ENCODE data around the gene PDGFRB. TPM values are rescaled to one million over a fixed set of nuclear protein-coding genes. Genes with fewer than 3 reads are reported as not detected.

The PDGFRB gene
- total and polyA plus RNA-seq, 4 donors: 5.2 to 13.1 (median 8.3) TPM

- H3K4me3 ChIP-seq (ENCODE audit: low read depth in 1 of 3, low read length in 3 of 3): no peak overlapping the region
- DNase-seq (ENCODE audit: low spot score): no peak
- H3K4me1 ChIP-seq (ENCODE audit: control insufficient read depth in 4 of 4, insufficient read depth in 4 of 4, low read length in 3 of 4): peaks cover 0 to 2% (median 0%) of the 10 kb centered on the region in 4 donors
- H3K36me3 ChIP-seq (ENCODE audit: control insufficient read depth in 4 of 4, insufficient read depth in 3 of 4, low read depth in 1 of 4, low read length in 3 of 4): peaks cover 0 to 23% (median 2%) of the 10 kb centered on the region in 4 donors
- no peak for TF ChIP-seq RAD21 (IDR thresholded peaks at IDR 0.05)
- no peak for TF ChIP-seq GABPA (IDR thresholded peaks at IDR 0.05 in 1 of 2, conservative IDR thresholded peaks at IDR 0.05 in 1 of 2)
- no peak for TF ChIP-seq ATF3 (IDR thresholded peaks at IDR 0.05)
- no peak for TF ChIP-seq FOXA1 (IDR thresholded peaks at IDR 0.05)
- no peak for TF ChIP-seq TAF1 (conservative IDR thresholded peaks at IDR 0.05)
- TF ChIP-seq EGR1 (IDR thresholded peaks at IDR 0.05; ENCODE audit: low read depth in 2 of 2): no peak
- TF ChIP-seq REST (IDR thresholded peaks at IDR 0.05): no peak
- no peak for TF ChIP-seq YY1 (IDR thresholded peaks at IDR 0.05)
- TF ChIP-seq ZBTB33 (IDR thresholded peaks at IDR 0.05): no peak
- no peak for TF ChIP-seq NR2F2 (IDR thresholded peaks at IDR 0.05)
- no peak for TF ChIP-seq RXRA (IDR thresholded peaks at IDR 0.05)
- no peak for TF ChIP-seq JUND (IDR thresholded peaks at IDR 0.05)
- TF ChIP-seq, protein P1, sequence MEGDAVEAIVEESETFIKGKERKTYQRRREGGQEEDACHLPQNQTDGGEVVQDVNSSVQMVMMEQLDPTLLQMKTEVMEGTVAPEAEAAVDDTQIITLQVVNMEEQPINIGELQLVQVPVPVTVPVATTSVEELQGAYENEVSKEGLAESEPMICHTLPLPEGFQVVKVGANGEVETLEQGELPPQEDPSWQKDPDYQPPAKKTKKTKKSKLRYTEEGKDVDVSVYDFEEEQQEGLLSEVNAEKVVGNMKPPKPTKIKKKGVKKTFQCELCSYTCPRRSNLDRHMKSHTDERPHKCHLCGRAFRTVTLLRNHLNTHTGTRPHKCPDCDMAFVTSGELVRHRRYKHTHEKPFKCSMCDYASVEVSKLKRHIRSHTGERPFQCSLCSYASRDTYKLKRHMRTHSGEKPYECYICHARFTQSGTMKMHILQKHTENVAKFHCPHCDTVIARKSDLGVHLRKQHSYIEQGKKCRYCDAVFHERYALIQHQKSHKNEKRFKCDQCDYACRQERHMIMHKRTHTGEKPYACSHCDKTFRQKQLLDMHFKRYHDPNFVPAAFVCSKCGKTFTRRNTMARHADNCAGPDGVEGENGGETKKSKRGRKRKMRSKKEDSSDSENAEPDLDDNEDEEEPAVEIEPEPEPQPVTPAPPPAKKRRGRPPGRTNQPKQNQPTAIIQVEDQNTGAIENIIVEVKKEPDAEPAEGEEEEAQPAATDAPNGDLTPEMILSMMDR (IDR thresholded peaks at IDR 0.05; ENCODE audit: low read depth, low read length, missing input control): no peak
- no peak overlapping the region for H3K9ac ChIP-seq (ENCODE audit: low read depth in 1 of 2, low read length in 2 of 2)
- H3K27ac ChIP-seq (ENCODE audit: low read depth in 1 of 2, low read length in 2 of 2): no peak overlapping the region
- no peaks in the 10 kb centered on the region for H3K9me3 ChIP-seq (ENCODE audit: control insufficient read depth in 4 of 4, low read length in 3 of 4)
- no peaks in the 10 kb centered on the region for H3K27me3 ChIP-seq (ENCODE audit: control insufficient read depth in 4 of 4, insufficient read depth in 4 of 4, low read length in 3 of 4)
- 95% methylated on average over 14 of the region's 14 CpGs for WGBS
These were observed 34.0 kb downstream of the PDGFRB start for GRCh38 chr5:150121448-150122157.
